ENCODE data around the gene LMOD3.
A peak's percentile ranks its signal among the peaks of the same experiment; 100 is the strongest.

The LMOD3 gene

GRCh38 chr3:69121513-69121912 is 882 bp downstream of the LMOD3 start:
- DNase-seq = no peak

- peak; percentile 64 to 69 for DNase-seq
These were observed 1.4 kb downstream of the LMOD3 start for GRCh38 chr3:69120879-69121464.

GRCh38 chr3:69119681-69120080 is 2.7 kb downstream of the LMOD3 start:
- no peak for DNase-seq

GRCh38 chr3:69119138-69119537 is 3.3 kb downstream of the LMOD3 start:
- DNase-seq = no peak

GRCh38 chr3:69118555-69118954 is 3.8 kb downstream of the LMOD3 start:
- no peak for DNase-seq

- no peak for DNase-seq
These were observed 5.5 kb downstream of the LMOD3 start for GRCh38 chr3:69116897-69117296.

GRCh38 chr3:69116162-69116561 is 6.2 kb downstream of the LMOD3 start:
- no peak for DNase-seq

- no peak for DNase-seq
These were observed 6.7 kb downstream of the LMOD3 start for GRCh38 chr3:69115731-69116130.

- DNase-seq = no peak
These were observed 8.9 kb downstream of the LMOD3 start for GRCh38 chr3:69113536-69113935.

GRCh38 chr3:69110941-69111546 is 11.4 kb downstream of the LMOD3 start:
- DNase-seq = no peak

GRCh38 chr3:69108811-69109210 is 13.6 kb downstream of the LMOD3 start:
- no peak for DNase-seq

GRCh38 chr3:69107841-69108240 is 14.6 kb downstream of the LMOD3 start:
- no peak for DNase-seq

- no peak for DNase-seq
These were observed 17.1 kb downstream of the LMOD3 start for GRCh38 chr3:69105320-69105719.

GRCh38 chr3:69104586-69104985 is 17.8 kb downstream of the LMOD3 start:
- DNase-seq = no peak

GRCh38 chr3:69103123-69103522 is 19.3 kb downstream of the LMOD3 start:
- no peak for DNase-seq

GRCh38 chr3:69102384-69102783 is 20.0 kb downstream of the LMOD3 start:
- DNase-seq = no peak

GRCh38 chr3:69099576-69099975 is 22.8 kb downstream of the LMOD3 start:
- no peak for DNase-seq

GRCh38 chr3:69097407-69098086 is 24.8 kb downstream of the LMOD3 start:
- DNase-seq = no peak

- DNase-seq = no peak
These were observed 26.1 kb downstream of the LMOD3 start for GRCh38 chr3:69096299-69096698.

GRCh38 chr3:69095636-69096035 is 26.8 kb downstream of the LMOD3 start:
- DNase-seq = no peak

- DNase-seq = peak; percentile 91 to 93
These were observed 27.8 kb downstream of the LMOD3 start for GRCh38 chr3:69094467-69095205.

- peak; percentile 85 to 91 for DNase-seq
These were observed 30.3 kb downstream of the LMOD3 start for GRCh38 chr3:69092030-69092516.

- DNase-seq = no peak
These were observed 30.9 kb downstream of the LMOD3 start for GRCh38 chr3:69091389-69092029.

Data from Kasumi-1 (cell line).